Activated CD8-positive, alpha-beta memory T cell treated with anti-CD3 and anti-CD28 coated beads, Interleukin-2, amount 50 U/mL, for 24 hours (primary cell): Measurements from ENCODE around the gene SPTB.

ENCODE experiments used
- DNase-seq: peaks from one replicate; pipeline ENCODE4 v3.0.0-alpha.2; 2020; ENCODE audit errors: extremely low read depth

The SPTB gene

DNA sequence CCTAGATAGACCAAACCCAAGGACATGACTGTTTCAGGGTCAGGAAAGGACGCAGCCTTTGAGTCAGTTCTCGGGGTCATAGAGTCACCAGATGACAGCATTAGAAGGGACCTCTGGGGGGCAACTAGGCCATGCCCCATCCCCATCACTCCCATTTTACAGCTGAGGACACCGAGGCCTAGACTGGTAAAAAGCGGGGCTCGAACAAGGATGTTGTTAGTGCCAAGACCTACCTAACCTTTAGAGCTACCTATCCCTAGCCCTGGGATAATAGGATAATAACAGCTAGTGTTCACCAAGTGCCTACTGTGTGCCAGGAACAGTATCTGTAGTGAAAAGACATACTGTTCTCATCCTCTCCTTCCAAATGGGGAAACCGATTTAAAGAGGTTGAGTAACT is 126.8 kb downstream of the SPTB start:
- no peak for DNase-seq

GRCh38 chr14:64748995-64749714 is 130.6 kb downstream of the SPTB start:
- no peak for DNase-seq

- DNase-seq = no peak
Observed at GRCh38 chr14:64748521-64748920, 131.2 kb downstream of the SPTB start.

GRCh38 chr14:64747327-64747726 is 132.4 kb downstream of the SPTB start:
- DNase-seq = no peak

- no peak for DNase-seq
Observed at GRCh38 chr14:64746298-64747250, 133.1 kb downstream of the SPTB start.

GRCh38 chr14:64745511-64746091 is 134.1 kb downstream of the SPTB start:
- DNase-seq = no peak

- no peak for DNase-seq
Observed at GRCh38 chr14:64743061-64743460, 136.6 kb downstream of the SPTB start.

- DNase-seq = no peak
Observed at GRCh38 chr14:64741961-64742360, 137.7 kb downstream of the SPTB start.

DNA sequence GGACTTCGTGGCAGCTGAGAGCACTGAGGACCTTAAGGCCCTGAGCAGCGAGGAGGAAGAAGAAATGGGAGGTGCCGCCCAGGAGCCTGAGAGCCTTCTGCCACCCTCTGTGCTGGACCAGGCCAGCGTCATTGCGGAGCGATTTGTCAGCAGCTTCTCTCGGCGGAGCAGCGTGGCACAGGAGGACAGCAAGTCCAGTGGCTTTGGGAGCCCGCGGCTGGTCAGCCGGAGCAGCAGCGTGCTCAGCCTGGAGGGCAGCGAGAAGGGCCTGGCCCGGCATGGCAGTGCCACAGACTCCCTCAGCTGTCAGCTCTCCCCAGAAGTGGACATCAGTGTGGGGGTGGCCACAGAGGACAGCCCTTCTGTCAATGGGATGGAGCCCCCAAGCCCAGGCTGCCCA is 138.5 kb downstream of the SPTB start:
- DNase-seq = no peak

- DNase-seq = no peak
Observed at GRCh38 chr14:64738281-64738804, 141.4 kb downstream of the SPTB start.

DNA sequence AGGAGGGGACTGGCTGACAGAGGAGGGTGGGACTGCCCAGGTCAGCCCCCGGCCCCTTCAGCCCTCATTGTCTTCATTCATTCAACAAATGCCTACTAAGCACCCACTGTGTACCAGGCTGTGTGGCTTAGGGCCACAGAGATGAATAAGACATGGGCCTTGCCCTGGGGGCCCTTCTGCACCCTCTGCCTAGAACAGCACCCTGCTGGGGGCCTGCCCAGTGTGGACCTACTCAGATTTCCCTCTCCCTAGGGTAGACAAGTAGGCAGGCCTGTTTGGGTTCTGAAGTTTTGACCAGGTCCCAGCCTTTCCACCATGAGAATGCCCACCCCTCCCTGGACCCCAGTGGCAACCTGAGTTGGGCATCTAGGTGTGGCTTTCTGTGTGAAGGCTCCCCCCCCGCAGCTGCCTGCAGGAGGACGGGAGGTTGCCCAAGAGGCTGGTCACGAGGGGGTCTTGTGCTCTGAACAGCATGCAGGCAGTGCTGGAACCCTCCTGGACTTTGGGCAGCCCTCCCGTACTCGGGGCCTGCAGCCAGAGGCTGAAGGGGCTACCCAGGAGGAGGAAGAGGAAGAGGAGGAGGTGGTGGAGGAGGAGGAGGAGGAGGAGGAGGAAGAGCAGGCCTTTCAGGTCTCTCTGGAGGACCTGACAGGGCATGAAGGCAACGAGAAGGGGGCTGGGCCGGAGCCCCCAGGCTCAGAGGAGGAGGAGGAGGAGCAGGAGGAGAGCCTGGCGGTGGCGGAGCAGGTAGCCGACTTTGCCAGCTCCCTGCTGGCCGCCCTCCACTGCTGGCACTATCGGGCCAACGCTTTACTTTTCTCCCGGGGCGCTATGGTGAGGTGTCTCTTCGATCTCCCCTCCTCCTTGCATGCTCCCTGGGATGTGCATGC is 142.1 kb downstream of the SPTB start:
- DNase-seq = no peak

DNA sequence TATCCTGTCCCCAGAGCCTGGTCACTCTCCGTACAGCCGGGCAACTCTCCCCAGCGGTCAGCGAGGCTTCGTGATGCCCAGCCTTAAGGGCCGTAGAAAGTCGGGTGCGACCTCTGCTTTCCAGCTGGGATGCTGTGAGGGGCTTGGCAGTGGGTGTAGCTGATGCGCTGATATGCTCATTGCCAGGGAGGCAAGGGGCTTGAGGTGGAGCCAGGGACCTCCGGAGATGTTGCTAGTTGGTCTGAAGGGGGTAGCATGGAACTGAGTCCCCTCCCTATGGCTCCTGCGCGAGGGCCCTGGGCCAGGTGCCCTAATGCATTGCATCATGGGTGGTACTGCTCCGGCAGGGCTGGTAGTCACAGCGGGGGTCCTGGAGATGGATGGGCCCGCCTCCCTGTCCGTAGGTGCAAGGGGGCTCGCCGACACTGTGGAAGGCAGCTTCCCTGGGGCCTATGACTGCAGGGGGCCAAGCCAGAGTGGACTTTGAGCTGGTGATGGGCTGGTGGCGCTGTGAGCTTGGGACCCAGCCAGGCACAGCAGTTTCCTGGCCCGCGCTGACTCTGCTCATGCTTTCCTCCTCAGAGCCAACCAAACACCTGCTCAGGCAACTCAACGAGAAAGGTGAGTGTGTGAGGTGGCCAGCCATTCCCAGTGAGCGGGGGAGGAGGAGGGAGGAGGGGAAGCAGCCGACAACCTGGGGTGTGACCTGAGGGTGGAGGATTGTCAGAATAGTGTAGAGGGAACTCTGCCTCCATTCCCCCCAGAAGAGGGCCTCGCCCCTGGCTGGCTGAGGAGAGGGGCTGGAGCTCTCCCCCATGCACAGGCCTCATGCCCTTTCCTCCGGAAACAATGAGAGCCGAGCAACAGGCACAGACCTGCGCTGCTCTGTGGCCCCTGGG is 143.2 kb downstream of the SPTB start:
- DNase-seq = no peak

DNA sequence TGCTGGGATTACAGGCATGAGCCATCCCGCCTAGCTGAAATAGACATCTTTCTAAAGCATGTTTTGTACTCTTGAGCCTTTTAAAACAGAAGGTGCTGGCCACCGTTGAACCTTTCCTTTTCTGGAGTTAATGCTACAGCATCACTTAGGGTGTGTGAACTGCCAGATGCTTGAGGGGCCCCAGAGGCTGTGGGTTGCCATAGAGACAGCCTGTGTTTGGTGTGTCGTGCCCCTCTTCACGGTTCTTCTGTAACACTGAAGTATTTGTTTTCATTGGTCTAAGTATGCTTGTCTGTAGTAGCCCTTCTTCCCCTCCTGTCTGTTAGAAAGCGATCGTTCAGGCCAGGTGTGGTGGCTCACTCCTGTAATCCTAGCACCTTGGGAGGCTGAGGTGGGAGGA is 144.7 kb downstream of the SPTB start:
- no peak for DNase-seq

DNA sequence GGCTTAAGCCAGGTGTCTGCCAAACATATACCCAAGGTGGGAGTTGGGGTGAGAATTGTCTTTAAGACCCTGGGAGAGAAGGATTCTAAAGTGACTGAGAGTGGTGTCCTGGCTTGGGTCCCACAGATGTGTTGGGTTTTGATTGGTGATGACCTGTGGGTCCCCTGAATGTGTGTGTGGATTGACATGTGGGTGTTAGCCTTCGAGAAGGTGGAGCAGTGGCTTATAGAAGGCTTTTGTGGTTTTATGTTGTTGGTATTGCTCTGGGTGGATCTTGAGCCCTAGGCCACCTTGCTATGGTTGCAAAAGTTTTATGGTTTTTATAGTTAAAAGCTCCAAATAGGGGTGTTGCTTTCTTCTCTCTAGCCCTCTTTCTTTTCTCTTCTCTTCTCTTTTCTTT is 145.8 kb downstream of the SPTB start:
- no peak for DNase-seq

DNA sequence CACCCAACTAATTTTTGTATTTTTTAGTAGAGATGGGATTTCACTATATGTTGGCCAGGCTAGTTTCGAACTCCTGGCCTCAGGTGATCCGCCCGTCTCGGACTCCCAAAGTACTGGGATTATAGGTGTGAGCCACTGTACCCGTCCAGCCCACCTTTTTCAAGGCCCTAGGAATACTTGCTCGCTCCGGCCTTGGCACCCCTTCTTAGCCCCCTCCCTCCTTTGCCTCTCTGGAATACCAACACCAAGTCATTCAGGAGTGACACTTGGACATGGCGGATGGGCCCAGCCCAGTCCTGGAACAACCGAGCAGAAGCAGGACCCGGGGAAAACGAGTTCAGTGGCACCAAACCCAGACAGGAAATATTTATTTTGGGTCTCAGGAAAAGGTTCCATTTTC is 146.4 kb downstream of the SPTB start:
- no peak for DNase-seq

- DNase-seq = no peak
Observed at GRCh38 chr14:64732536-64733120, 147.1 kb downstream of the SPTB start.

GRCh38 chr14:64732066-64732465 is 147.6 kb downstream of the SPTB start:
- DNase-seq = no peak

DNA sequence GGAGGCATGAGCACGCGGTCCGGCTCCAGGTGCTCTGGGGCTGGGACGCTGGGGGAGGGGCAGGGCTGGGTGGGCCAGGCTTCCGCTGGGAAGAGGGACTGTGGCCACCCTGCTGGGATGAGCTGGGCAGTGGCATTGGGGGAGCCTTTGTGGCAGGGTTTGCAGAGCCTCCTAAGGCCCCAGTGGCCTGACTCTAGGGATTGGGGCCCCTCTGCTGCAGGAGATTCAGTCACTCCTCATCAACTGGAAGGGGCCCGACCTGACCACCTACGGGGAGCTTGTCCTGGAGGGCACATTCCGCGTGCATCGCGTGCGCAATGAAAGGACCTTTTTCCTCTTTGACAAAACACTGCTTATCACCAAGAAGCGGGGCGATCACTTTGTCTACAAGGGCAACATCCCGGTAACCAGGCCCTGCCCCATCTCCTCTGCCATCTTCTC is 148.5 kb downstream of the SPTB start:
- no peak for DNase-seq

- no peak for DNase-seq
Observed at GRCh38 chr14:64730681-64731080, 149.0 kb downstream of the SPTB start.

GRCh38 chr14:64730061-64730440 is 149.7 kb downstream of the SPTB start:
- DNase-seq = no peak
